ENCODE results near the gene TNFRSF17.
"Not testable (repeated sequence)": the region's sequence is repeated elsewhere in the genome, so short reads cannot be mapped to it uniquely, and the experiment has no call there.

TNFRSF17 gene
- 0 to 0.44 (median 0) reads per million in 17 experiments for total RNA-seq

GRCh38 chr16:11964761-11965551 is at the start of gene TNFRSF17:
TSS of gene TNFRSF17 (plus strand) at chr16:11965210. CDS start at chr16:11965325, 115 bp downstream.
- no peak for DNase-seq

GRCh38 chr16:11915644-11916523 is 49.1 kb upstream of the TNFRSF17 start, which contains the start of gene GSPT1:
TSS of gene GSPT1 (minus strand) at chr16:11915956. CDS start at chr16:11915720, 236 bp downstream.
- DNase-seq = peak; percentile 99 to 100 (median 99)

- DNase-seq = peak in 1 of 4 experiments; percentile 8
Measured at GRCh38 chr16:11916524-11917285, 48.3 kb upstream of the TNFRSF17 start.

GRCh38 chr16:11924046-11924445 is 41.0 kb upstream of the TNFRSF17 start:
- not testable (repeated sequence) for DNase-seq

- DNase-seq = not testable (repeated sequence)
Measured at GRCh38 chr16:11927350-11927749, 37.7 kb upstream of the TNFRSF17 start.

- not testable (repeated sequence) for DNase-seq
Measured at GRCh38 chr16:11941945-11942344, 23.1 kb upstream of the TNFRSF17 start, which contains the start of gene NPIPB2. TSS of gene NPIPB2 (minus strand) at chr16:11942045. CDS start at chr16:11942045, 0 bp downstream.

DNA sequence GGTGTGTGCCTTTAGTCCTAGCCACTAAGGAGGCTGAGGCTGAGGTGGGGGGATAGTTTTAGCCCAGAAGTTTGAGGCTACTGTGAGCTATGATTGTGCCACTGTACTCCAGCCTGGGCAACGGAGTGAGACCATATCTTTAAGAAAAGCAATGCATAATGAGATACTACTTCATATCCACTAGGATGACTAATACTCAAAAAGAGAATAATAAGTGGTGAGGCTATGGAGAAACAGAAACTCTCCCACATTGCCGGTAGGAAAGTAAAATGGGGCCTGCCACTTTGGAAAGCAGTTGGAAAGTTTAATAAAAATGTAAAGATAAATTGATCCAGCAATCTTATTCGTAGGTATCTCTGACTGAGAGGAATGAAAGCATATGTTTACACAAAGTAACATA is 18.6 kb upstream of the TNFRSF17 start:
- DNase-seq = no peak

- no peak for DNase-seq
Measured at GRCh38 chr16:11948819-11949218, 16.2 kb upstream of the TNFRSF17 start.

- peak; percentile 49 to 75 (median 60) for DNase-seq
Measured at GRCh38 chr16:11949527-11949926, 15.5 kb upstream of the TNFRSF17 start.

- no peak for DNase-seq
Measured at GRCh38 chr16:11950388-11950787, 14.6 kb upstream of the TNFRSF17 start.

GRCh38 chr16:11953576-11953975 is 11.4 kb upstream of the TNFRSF17 start:
- not testable (repeated sequence) for DNase-seq

DNA sequence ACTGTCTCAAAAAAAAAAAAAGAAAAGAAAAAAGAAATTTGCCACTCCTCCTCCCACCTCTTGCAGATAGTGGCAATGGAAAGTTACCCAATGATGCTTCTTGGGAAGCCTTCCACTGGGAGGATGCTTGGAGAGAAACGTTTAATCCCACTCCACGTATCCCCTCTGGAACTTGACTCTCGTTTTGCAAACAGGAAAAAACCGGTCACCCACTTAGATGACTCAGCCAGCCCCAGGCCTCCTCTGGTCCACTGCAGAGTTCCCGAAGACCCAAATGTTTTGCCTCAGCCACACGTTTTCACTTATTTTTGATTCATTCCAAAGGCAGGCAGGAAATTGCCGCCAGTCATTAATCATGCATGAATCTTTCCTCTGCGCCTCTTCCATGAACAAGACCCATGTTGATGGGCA is 9.3 kb upstream of the TNFRSF17 start:
- no peak for DNase-seq

DNA sequence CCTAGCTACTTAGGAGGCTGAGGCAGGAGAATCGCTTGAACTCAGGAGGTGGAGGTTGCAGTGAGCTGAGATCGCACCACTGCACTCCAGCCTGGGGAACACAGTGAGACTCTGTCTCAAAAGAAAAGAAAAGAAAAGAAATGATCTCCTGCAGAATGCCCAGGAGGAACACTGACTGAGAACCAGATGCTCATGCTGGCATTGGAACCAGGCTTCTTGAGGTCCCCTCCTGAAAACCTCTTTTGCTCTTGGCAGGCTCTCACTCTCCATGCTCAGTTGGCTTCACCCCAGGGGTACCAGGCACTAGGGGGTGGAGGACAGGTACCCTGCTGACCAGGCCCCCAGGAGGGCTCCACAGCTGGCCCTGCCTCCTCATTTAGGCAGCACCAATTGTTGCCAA is 8.5 kb upstream of the TNFRSF17 start:
- DNase-seq = no peak

GRCh38 chr16:11957591-11958395 is 7.2 kb upstream of the TNFRSF17 start:
- no peak for DNase-seq

- peak in 1 of 4 experiments; percentile 46 for DNase-seq
Measured at GRCh38 chr16:11962457-11962856, 2.6 kb upstream of the TNFRSF17 start.

DNA sequence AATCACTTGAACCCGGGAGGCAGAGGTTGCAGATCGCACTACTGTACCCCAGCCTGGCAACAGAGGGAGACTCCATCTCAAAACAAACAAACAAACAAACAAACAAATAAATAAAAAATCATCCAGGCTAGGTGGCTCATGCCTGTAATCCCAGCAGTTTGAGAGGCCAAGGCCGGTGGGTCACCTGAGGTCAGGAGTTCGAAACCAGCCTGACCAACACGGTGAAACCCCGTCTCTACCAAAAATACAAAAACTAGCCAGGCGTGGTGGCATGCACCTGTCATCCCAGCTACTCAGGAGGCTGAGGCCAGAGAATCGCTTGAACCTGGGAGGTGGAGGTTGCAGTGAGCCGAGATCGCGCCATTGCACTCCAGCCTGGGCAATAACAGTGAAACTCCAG is 2.0 kb upstream of the TNFRSF17 start:
- not testable (repeated sequence) for DNase-seq

GRCh38 chr16:11963706-11964105 is 1.3 kb upstream of the TNFRSF17 start:
- no peak for DNase-seq

DNA sequence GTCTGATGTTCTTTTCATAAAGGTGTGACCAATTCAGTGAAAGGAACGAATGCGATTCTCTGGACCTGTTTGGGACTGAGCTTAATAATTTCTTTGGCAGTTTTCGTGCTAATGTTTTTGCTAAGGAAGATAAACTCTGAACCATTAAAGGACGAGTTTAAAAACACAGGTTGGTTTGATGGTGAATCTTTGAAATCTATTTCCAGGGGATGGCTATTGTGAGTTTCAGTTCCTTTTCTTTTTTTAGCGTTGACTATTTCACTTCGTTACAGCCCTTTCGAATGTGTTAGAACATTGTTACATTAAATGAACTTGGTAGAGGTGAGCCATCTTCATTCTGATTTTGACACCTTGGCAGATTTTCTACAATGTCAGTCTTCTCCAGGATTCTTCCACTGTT is 1.2 kb downstream of the TNFRSF17 start:
- DNase-seq = peak in 1 of 4 experiments; percentile 25

DNA sequence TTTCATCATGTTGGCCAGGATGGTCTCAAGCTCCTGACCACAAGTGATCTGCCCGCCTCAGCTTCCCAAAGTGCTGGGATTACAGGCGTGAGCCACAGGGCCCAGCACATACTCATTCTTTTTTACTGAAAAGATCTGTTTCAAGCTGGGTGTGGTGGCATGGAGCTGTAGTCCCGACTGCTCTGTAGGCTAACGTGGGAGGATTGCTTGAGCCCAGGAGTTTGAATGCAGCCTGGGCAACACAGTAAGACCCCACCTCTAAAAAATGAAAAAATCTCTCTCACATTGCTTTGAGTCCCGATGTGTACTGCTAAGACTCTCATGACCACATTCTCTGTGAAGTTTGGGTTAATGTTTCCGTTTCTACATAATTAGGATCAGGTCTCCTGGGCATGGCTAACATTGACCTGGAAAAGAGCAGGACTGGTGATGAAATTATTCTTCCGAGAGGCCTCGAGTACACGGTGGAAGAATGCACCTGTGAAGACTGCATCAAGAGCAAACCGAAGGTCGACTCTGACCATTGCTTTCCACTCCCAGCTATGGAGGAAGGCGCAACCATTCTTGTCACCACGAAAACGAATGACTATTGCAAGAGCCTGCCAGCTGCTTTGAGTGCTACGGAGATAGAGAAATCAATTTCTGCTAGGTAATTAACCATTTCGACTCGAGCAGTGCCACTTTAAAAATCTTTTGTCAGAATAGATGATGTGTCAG is 2.3 kb downstream of the TNFRSF17 start:
- no peak for DNase-seq

DNA sequence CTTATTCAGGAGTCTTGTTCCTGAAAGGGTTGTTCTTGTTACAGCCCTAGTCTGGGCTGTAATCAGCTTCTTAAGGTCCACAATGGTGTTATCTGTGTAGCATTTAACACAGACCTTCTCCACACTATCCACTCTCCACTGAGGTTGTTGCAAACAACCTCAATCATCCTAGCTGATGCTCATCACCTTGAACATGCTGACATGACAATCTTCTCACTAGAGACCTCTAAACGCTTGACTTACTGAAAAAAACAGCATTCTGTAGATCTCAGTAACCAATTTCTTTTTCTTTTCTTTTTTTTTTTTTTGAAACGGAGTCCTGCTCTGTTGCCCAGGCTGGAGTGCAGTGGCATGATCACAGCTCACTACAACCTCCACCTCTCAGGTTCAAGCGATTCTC is 3.6 kb downstream of the TNFRSF17 start:
- DNase-seq = no peak

GRCh38 chr16:11970292-11970691 is 5.3 kb downstream of the TNFRSF17 start:
- not testable (repeated sequence) for DNase-seq
